ENCODE measurements around the gene HHAT. TPM values are rescaled to one million over a fixed set of nuclear protein-coding genes. Genes with fewer than 3 reads are reported as not detected.
A peak's percentile ranks its signal among the peaks of the same experiment; 100 is the strongest.
"Not testable (repeated sequence)": the region's sequence is repeated elsewhere in the genome, so short reads cannot be mapped to it uniquely, and the experiment has no call there.

HHAT gene
- polyA plus RNA-seq, 4 donors: 0.27 to 4.0 (median 1.4) TPM

GRCh38 chr1:210652329-210652954 is 323.7 kb downstream of the HHAT start:
- no peak overlapping the region for H3K4me3 ChIP-seq (ENCODE audit: low read depth in 1 of 3, low read length in 3 of 3)
- H3K4me1 ChIP-seq (ENCODE audit: control insufficient read depth in 3 of 3, insufficient read depth in 2 of 3, low read depth in 1 of 3, low read length in 2 of 3): no peaks in the 10 kb centered on the region
- H3K27ac ChIP-seq (ENCODE audit: low read depth in 1 of 3, low read length in 2 of 3): no peak overlapping the region
- H3K27me3 ChIP-seq (ENCODE audit: control insufficient read depth in 3 of 3, insufficient read depth in 3 of 3, low read length in 3 of 3): no peaks in the 10 kb centered on the region
- peaks cover 0 to 3% of the 10 kb centered on the region in 2 donors for H3K9me3 ChIP-seq (ENCODE audit: control insufficient read depth in 2 of 2, insufficient read depth in 1 of 2, low read depth in 1 of 2, low read length in 1 of 2)
- no peaks in the 10 kb centered on the region for H3K36me3 ChIP-seq (ENCODE audit: control insufficient read depth in 3 of 3, insufficient read depth in 2 of 3, low read depth in 1 of 3, low read length in 3 of 3)
- FAIRE-seq (no peak), DNase-seq (no peak)
- 78 to 86% (median 84%) methylated on average over 7 of the region's 7 CpGs for WGBS, 3 donors

GRCh38 chr1:210653771-210654170 is 325.1 kb downstream of the HHAT start:
- Histone ChIP-seq H3K4me1 (ENCODE audit: control insufficient read depth in 3 of 3, insufficient read depth in 2 of 3, low read depth in 1 of 3, low read length in 2 of 3) (no peaks in the 10 kb centered on the region), H3K27ac (ENCODE audit: low read depth in 1 of 3, low read length in 2 of 3) (no peak overlapping the region), H3K27me3 (ENCODE audit: control insufficient read depth in 3 of 3, insufficient read depth in 3 of 3, low read length in 3 of 3) (no peaks in the 10 kb centered on the region), H3K4me3 (ENCODE audit: low read depth in 1 of 3, low read length in 3 of 3) (no peak overlapping the region), H3K36me3 (ENCODE audit: control insufficient read depth in 3 of 3, insufficient read depth in 2 of 3, low read depth in 1 of 3, low read length in 3 of 3) (no peaks in the 10 kb centered on the region), H3K9me3 (ENCODE audit: control insufficient read depth in 2 of 2, insufficient read depth in 1 of 2, low read depth in 1 of 2, low read length in 1 of 2) (peaks cover 0 to 3% of the 10 kb centered on the region in 2 donors)
- DNase-seq (peak in 1 of 2 donors; percentile 12), FAIRE-seq (peak; percentile 87)
- WGBS, 3 donors: 60 to 71% (median 67%) methylated on average over 6 of the region's 6 CpGs

- WGBS, 3 donors: 72 to 73% (median 73%) methylated on average over 7 of the region's 7 CpGs
- FAIRE-seq (no peak), DNase-seq (no peak)
- no peaks in the 10 kb centered on the region for H3K4me1 ChIP-seq (ENCODE audit: control insufficient read depth in 3 of 3, insufficient read depth in 2 of 3, low read depth in 1 of 3, low read length in 2 of 3)
- no peaks in the 10 kb centered on the region for H3K36me3 ChIP-seq (ENCODE audit: control insufficient read depth in 3 of 3, insufficient read depth in 2 of 3, low read depth in 1 of 3, low read length in 3 of 3)
- no peak overlapping the region for H3K27ac ChIP-seq (ENCODE audit: low read depth in 1 of 3, low read length in 2 of 3)
- no peaks in the 10 kb centered on the region for H3K27me3 ChIP-seq (ENCODE audit: control insufficient read depth in 3 of 3, insufficient read depth in 3 of 3, low read length in 3 of 3)
- H3K4me3 ChIP-seq (ENCODE audit: low read depth in 1 of 3, low read length in 3 of 3): no peak overlapping the region
- peaks cover 0 to 3% of the 10 kb centered on the region in 2 donors for H3K9me3 ChIP-seq (ENCODE audit: control insufficient read depth in 2 of 2, insufficient read depth in 1 of 2, low read depth in 1 of 2, low read length in 1 of 2)
These were observed 325.7 kb downstream of the HHAT start for GRCh38 chr1:210654176-210654981.

- H3K27ac ChIP-seq (ENCODE audit: low read depth in 1 of 3, low read length in 2 of 3): peak overlapping the region in 1 of 3 donors; percentile 18
- no peaks in the 10 kb centered on the region for H3K27me3 ChIP-seq (ENCODE audit: control insufficient read depth in 3 of 3, insufficient read depth in 3 of 3, low read length in 3 of 3)
- 80 to 83% (median 80%) methylated on average over 7 of the region's 7 CpGs for WGBS, 3 donors
- DNase-seq (no peak), FAIRE-seq (no peak)
- H3K4me3 ChIP-seq (ENCODE audit: low read depth in 1 of 3, low read length in 3 of 3): no peak overlapping the region
- no peaks in the 10 kb centered on the region for H3K4me1 ChIP-seq (ENCODE audit: control insufficient read depth in 3 of 3, insufficient read depth in 2 of 3, low read depth in 1 of 3, low read length in 2 of 3)
- H3K9me3 ChIP-seq (ENCODE audit: control insufficient read depth in 2 of 2, insufficient read depth in 1 of 2, low read depth in 1 of 2, low read length in 1 of 2): peaks cover 0 to 3% of the 10 kb centered on the region in 2 donors
- no peaks in the 10 kb centered on the region for H3K36me3 ChIP-seq (ENCODE audit: control insufficient read depth in 3 of 3, insufficient read depth in 2 of 3, low read depth in 1 of 3, low read length in 3 of 3)
These were observed 326.8 kb downstream of the HHAT start for GRCh38 chr1:210655511-210655910.

- Histone ChIP-seq H3K9me3 (ENCODE audit: control insufficient read depth in 2 of 2, insufficient read depth in 1 of 2, low read depth in 1 of 2, low read length in 1 of 2) (peaks cover 0 to 3% of the 10 kb centered on the region in 2 donors), H3K36me3 (ENCODE audit: control insufficient read depth in 3 of 3, insufficient read depth in 2 of 3, low read depth in 1 of 3, low read length in 3 of 3) (no peaks in the 10 kb centered on the region), H3K27me3 (ENCODE audit: control insufficient read depth in 3 of 3, insufficient read depth in 3 of 3, low read length in 3 of 3) (no peaks in the 10 kb centered on the region), H3K4me1 (ENCODE audit: control insufficient read depth in 3 of 3, insufficient read depth in 2 of 3, low read depth in 1 of 3, low read length in 2 of 3) (no peaks in the 10 kb centered on the region), H3K27ac (ENCODE audit: low read depth in 1 of 3, low read length in 2 of 3) (no peak overlapping the region), H3K4me3 (ENCODE audit: low read depth in 1 of 3, low read length in 3 of 3) (no peak overlapping the region)
- no peak for DNase-seq
- no peak for FAIRE-seq
- WGBS, 3 donors: 86 to 91% (median 89%) methylated on average over 6 of the region's 6 CpGs
These were observed 329.1 kb downstream of the HHAT start for GRCh38 chr1:210657806-210658205.

- H3K4me3 ChIP-seq (ENCODE audit: low read depth in 1 of 3, low read length in 3 of 3); H3K9me3 ChIP-seq (ENCODE audit: control insufficient read depth in 2 of 2, insufficient read depth in 1 of 2, low read depth in 1 of 2, low read length in 1 of 2); H3K27me3 ChIP-seq (ENCODE audit: control insufficient read depth in 3 of 3, insufficient read depth in 3 of 3, low read length in 3 of 3); H3K27ac ChIP-seq (ENCODE audit: low read depth in 1 of 3, low read length in 2 of 3); DNase-seq; FAIRE-seq; H3K4me1 ChIP-seq (ENCODE audit: control insufficient read depth in 3 of 3, insufficient read depth in 2 of 3, low read depth in 1 of 3, low read length in 2 of 3); H3K36me3 ChIP-seq (ENCODE audit: control insufficient read depth in 3 of 3, insufficient read depth in 2 of 3, low read depth in 1 of 3, low read length in 3 of 3): not testable (repeated sequence)
- WGBS, 3 donors: 84 to 91% (median 90%) methylated on average over 4 of the region's 4 CpGs
These were observed 332.8 kb downstream of the HHAT start for GRCh38 chr1:210661520-210661919.

- no peak overlapping the region for H3K4me3 ChIP-seq (ENCODE audit: low read depth in 1 of 3, low read length in 3 of 3)
- no peak for DNase-seq
- WGBS, 3 donors: 84 to 92% (median 86%) methylated on average over 4 of the region's 4 CpGs
- no peaks in the 10 kb centered on the region for H3K9me3 ChIP-seq (ENCODE audit: control insufficient read depth in 2 of 2, insufficient read depth in 1 of 2, low read depth in 1 of 2, low read length in 1 of 2)
- H3K27me3 ChIP-seq (ENCODE audit: control insufficient read depth in 3 of 3, insufficient read depth in 3 of 3, low read length in 3 of 3): no peaks in the 10 kb centered on the region
- FAIRE-seq: no peak
- no peaks in the 10 kb centered on the region for H3K36me3 ChIP-seq (ENCODE audit: control insufficient read depth in 3 of 3, insufficient read depth in 2 of 3, low read depth in 1 of 3, low read length in 3 of 3)
- H3K4me1 ChIP-seq (ENCODE audit: control insufficient read depth in 3 of 3, insufficient read depth in 2 of 3, low read depth in 1 of 3, low read length in 2 of 3): peaks cover 0 to 5% (median 0%) of the 10 kb centered on the region in 3 donors
- H3K27ac ChIP-seq (ENCODE audit: low read depth in 1 of 3, low read length in 2 of 3): no peak overlapping the region
These were observed 333.8 kb downstream of the HHAT start for GRCh38 chr1:210662291-210663050.

GRCh38 chr1:210663730-210664573 is 335.2 kb downstream of the HHAT start:
- H3K9me3 ChIP-seq (ENCODE audit: control insufficient read depth in 2 of 2, insufficient read depth in 1 of 2, low read depth in 1 of 2, low read length in 1 of 2): no peaks in the 10 kb centered on the region
- H3K27ac ChIP-seq (ENCODE audit: low read depth in 1 of 3, low read length in 2 of 3): no peak overlapping the region
- no peaks in the 10 kb centered on the region for H3K36me3 ChIP-seq (ENCODE audit: control insufficient read depth in 3 of 3, insufficient read depth in 2 of 3, low read depth in 1 of 3, low read length in 3 of 3)
- H3K4me3 ChIP-seq (ENCODE audit: low read depth in 1 of 3, low read length in 3 of 3): no peak overlapping the region
- DNase-seq: no peak
- FAIRE-seq: no peak
- peaks cover 0 to 5% (median 0%) of the 10 kb centered on the region in 3 donors for H3K4me1 ChIP-seq (ENCODE audit: control insufficient read depth in 3 of 3, insufficient read depth in 2 of 3, low read depth in 1 of 3, low read length in 2 of 3)
- 10 to 40% (median 22%) methylated on average over 7 of the region's 7 CpGs for WGBS, 3 donors
- no peaks in the 10 kb centered on the region for H3K27me3 ChIP-seq (ENCODE audit: control insufficient read depth in 3 of 3, insufficient read depth in 3 of 3, low read length in 3 of 3)

All from small intestine (tissue), 7 donors.